ENCODE results near the gene RRAGD. TPM values are rescaled to one million over a fixed set of nuclear protein-coding genes. Genes with fewer than 3 reads are reported as not detected.

The RRAGD gene
- total RNA-seq, 1 donor from 2014 or later = 3.8 TPM

DNA sequence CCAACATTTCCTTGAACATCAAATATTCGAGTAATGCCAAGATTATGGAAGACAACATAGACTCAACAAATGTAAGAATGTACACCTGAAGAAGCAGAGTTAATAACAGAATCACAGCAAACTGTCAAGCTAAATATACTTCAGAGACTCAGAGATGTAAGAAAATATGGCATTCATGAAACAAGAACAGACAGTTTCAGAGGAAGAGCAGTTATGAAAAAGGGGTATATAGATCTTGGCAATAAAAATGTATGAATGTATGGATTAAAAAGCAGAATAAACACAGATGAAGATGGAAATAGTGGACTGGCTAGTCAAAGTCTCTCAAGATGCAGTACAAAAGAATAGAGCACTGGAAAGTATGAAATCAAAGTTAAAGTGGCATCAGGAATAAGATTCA lies 18.4 kb downstream of the RRAGD start:
- TF ChIP-seq, protein P1, sequence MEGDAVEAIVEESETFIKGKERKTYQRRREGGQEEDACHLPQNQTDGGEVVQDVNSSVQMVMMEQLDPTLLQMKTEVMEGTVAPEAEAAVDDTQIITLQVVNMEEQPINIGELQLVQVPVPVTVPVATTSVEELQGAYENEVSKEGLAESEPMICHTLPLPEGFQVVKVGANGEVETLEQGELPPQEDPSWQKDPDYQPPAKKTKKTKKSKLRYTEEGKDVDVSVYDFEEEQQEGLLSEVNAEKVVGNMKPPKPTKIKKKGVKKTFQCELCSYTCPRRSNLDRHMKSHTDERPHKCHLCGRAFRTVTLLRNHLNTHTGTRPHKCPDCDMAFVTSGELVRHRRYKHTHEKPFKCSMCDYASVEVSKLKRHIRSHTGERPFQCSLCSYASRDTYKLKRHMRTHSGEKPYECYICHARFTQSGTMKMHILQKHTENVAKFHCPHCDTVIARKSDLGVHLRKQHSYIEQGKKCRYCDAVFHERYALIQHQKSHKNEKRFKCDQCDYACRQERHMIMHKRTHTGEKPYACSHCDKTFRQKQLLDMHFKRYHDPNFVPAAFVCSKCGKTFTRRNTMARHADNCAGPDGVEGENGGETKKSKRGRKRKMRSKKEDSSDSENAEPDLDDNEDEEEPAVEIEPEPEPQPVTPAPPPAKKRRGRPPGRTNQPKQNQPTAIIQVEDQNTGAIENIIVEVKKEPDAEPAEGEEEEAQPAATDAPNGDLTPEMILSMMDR (IDR thresholded peaks at IDR 0.05; ENCODE audit: insufficient read depth, low read depth, low read length) = no peak
- no peak for TF ChIP-seq EZH2 (IDR thresholded peaks at IDR 0.05; ENCODE audit: insufficient read depth, low read length)
- Histone ChIP-seq H3K27ac (ENCODE audit: low read depth, low read length) (no peak overlapping the region), H3K27me3 (ENCODE audit: insufficient read depth, low read length) (peaks cover 2% of the 10 kb centered on the region), H4K20me1 (ENCODE audit: insufficient read depth, low read length) (no peaks in the 10 kb centered on the region), H3K9ac (ENCODE audit: low read length) (no peak overlapping the region), H3K4me3 (ENCODE audit: insufficient read depth, low read depth, low read length) (no peak overlapping the region), H3K79me2 (ENCODE audit: insufficient read depth, low read length) (no peaks in the 10 kb centered on the region), H3K36me3 (ENCODE audit: insufficient read depth, low read length) (no peaks in the 10 kb centered on the region), H2AFZ (ENCODE audit: low read depth, low read length) (no peak overlapping the region), H3K4me1 (ENCODE audit: insufficient read depth, low read length) (no peaks in the 10 kb centered on the region), H3K4me2 (ENCODE audit: low read length) (no peak overlapping the region), H3K9me3 (ENCODE audit: insufficient read depth, low read depth, low read length) (no peaks in the 10 kb centered on the region)
- Mint-ChIP-seq H3K36me3 (ENCODE audit: low read depth, unreplicated experiment) (no peaks in the 10 kb centered on the region), H3K27ac (ENCODE audit: unreplicated experiment) (no peak overlapping the region), H3K27me3 (ENCODE audit: low read depth, unreplicated experiment) (no peaks in the 10 kb centered on the region), H3K9me3 (ENCODE audit: unreplicated experiment) (peaks cover 2% of the 10 kb centered on the region), H3K4me1 (ENCODE audit: low read depth, unreplicated experiment) (no peaks in the 10 kb centered on the region), H3K4me3 (ENCODE audit: unreplicated experiment) (no peak overlapping the region)
- FAIRE-seq (no peak), DNase-seq (ENCODE audit: low read depth) (no peak)

DNA sequence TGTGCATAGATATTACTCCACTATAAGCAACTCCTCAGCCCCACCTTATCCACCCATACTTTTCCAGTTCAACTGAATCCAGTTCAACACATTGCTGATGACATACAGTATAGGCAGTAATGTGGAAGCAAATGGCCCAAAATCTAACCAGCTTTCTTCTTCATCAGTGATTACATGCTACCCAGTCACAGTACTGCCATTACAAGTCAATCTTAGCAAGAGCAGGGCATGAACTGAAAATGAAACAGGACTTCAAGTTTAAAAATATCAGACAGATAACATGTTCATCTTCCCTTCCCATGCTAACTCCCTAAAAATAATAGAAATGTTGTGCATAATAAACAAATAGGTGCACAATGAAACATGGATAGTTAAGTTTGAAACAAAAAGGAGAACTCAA lies 19.2 kb downstream of the RRAGD start:
- no peak overlapping the region for H2AFZ ChIP-seq (ENCODE audit: low read depth, low read length)
- H4K20me1 ChIP-seq (ENCODE audit: insufficient read depth, low read length) = no peaks in the 10 kb centered on the region
- Mint-ChIP-seq H3K27me3 (ENCODE audit: low read depth, unreplicated experiment) (no peaks in the 10 kb centered on the region), H3K27ac (ENCODE audit: unreplicated experiment) (no peak overlapping the region), H3K4me1 (ENCODE audit: low read depth, unreplicated experiment) (no peaks in the 10 kb centered on the region), H3K9me3 (ENCODE audit: unreplicated experiment) (peaks cover 2% of the 10 kb centered on the region), H3K36me3 (ENCODE audit: low read depth, unreplicated experiment) (no peaks in the 10 kb centered on the region), H3K4me3 (ENCODE audit: unreplicated experiment) (no peak overlapping the region)
- H3K4me1 ChIP-seq (ENCODE audit: insufficient read depth, low read length) = no peaks in the 10 kb centered on the region
- FAIRE-seq = no peak
- no peak for DNase-seq (ENCODE audit: low read depth)
- H3K27ac ChIP-seq (ENCODE audit: low read depth, low read length) = no peak overlapping the region
- no peak overlapping the region for H3K4me2 ChIP-seq (ENCODE audit: low read length)
- no peak overlapping the region for H3K9ac ChIP-seq (ENCODE audit: low read length)
- no peak overlapping the region for H3K4me3 ChIP-seq (ENCODE audit: insufficient read depth, low read depth, low read length)
- H3K36me3 ChIP-seq (ENCODE audit: insufficient read depth, low read length) = no peaks in the 10 kb centered on the region
- H3K27me3 ChIP-seq (ENCODE audit: insufficient read depth, low read length) = peaks cover 2% of the 10 kb centered on the region
- no peaks in the 10 kb centered on the region for H3K9me3 ChIP-seq (ENCODE audit: insufficient read depth, low read depth, low read length)
- TF ChIP-seq EZH2 (IDR thresholded peaks at IDR 0.05; ENCODE audit: insufficient read depth, low read length) = no peak
- TF ChIP-seq, protein P1 (IDR thresholded peaks at IDR 0.05; ENCODE audit: insufficient read depth, low read depth, low read length) = no peak
- no peaks in the 10 kb centered on the region for H3K79me2 ChIP-seq (ENCODE audit: insufficient read depth, low read length)

DNA sequence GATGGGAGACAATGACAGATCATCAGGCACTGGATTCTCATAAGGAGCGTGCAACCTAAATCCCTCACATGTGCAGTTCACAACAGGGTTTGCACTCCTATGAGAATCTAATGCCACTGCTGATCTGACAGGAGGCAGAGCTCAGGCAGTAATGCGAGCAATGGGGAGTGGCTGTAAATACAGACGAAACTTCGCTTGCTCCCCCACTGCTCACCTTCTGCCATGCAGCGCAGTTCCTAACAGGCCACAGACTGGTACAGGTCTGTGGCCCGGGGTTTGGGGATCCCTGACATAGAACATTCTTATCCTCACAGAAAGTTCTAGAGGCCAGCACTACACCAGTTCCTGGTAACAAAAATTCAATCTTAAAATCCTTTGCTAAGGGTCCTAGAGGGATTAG lies 23.2 kb downstream of the RRAGD start:
- Histone ChIP-seq H3K27me3 (ENCODE audit: insufficient read depth, low read length) (no peaks in the 10 kb centered on the region), H3K9ac (ENCODE audit: low read length) (no peak overlapping the region), H3K79me2 (ENCODE audit: insufficient read depth, low read length) (no peaks in the 10 kb centered on the region), H3K4me1 (ENCODE audit: insufficient read depth, low read length) (no peaks in the 10 kb centered on the region), H2AFZ (ENCODE audit: low read depth, low read length) (no peak overlapping the region), H3K27ac (ENCODE audit: low read depth, low read length) (no peak overlapping the region), H3K4me3 (ENCODE audit: insufficient read depth, low read depth, low read length) (no peak overlapping the region), H3K4me2 (ENCODE audit: low read length) (no peak overlapping the region), H4K20me1 (ENCODE audit: insufficient read depth, low read length) (no peaks in the 10 kb centered on the region), H3K36me3 (ENCODE audit: insufficient read depth, low read length) (no peaks in the 10 kb centered on the region), H3K9me3 (ENCODE audit: insufficient read depth, low read depth, low read length) (no peaks in the 10 kb centered on the region)
- FAIRE-seq (no peak), DNase-seq (ENCODE audit: low read depth) (no peak)
- Mint-ChIP-seq H3K27ac (ENCODE audit: unreplicated experiment) (no peak overlapping the region), H3K27me3 (ENCODE audit: low read depth, unreplicated experiment) (no peaks in the 10 kb centered on the region), H3K9me3 (ENCODE audit: unreplicated experiment) (peaks cover 4% of the 10 kb centered on the region), H3K4me3 (ENCODE audit: unreplicated experiment) (no peak overlapping the region), H3K36me3 (ENCODE audit: low read depth, unreplicated experiment) (no peaks in the 10 kb centered on the region), H3K4me1 (ENCODE audit: low read depth, unreplicated experiment) (peaks cover 4% of the 10 kb centered on the region)
- TF ChIP-seq EZH2 (IDR thresholded peaks at IDR 0.05; ENCODE audit: insufficient read depth, low read length) = no peak
- TF ChIP-seq, protein P1 (IDR thresholded peaks at IDR 0.05; ENCODE audit: insufficient read depth, low read depth, low read length) = no peak

Measured in astrocyte (in vitro differentiated cells and primary cell).